AG04450 (cell line): ENCODE measurements around the gene CAMSAP2. TPM values are rescaled to one million over a fixed set of nuclear protein-coding genes. Genes with fewer than 3 reads are reported as not detected.

Experiments
- CTCF ChIA-PET: fragments of 300-600, 350-600 bp; formaldehyde crosslinking; extraction: SDS; loops from one replicate; lab custom pipeline; 2022; ENCODE audit warnings: antibody characterized with exemption, inconsistent platforms; lab: Charles Lee
- POLR2A ChIA-PET: fragments of 350-600 bp; formaldehyde crosslinking; extraction: SDS; loops from one replicate; lab custom pipeline; 2021; ENCODE audit warnings: antibody characterized with exemption, inconsistent platforms; lab: Yijun Ruan, JAX
- DNase-seq: peaks from one replicate; pipeline ENCODE4 v3.0.0-alpha.2; 2011; ENCODE audit warnings: low read depth, low spot score
- H3K27ac ChIP-seq: one replicate; pipeline ENCODE4 v1.5.1; 2012; ENCODE audit warnings: low read depth, low read length, control low read depth
- H3K27me3 ChIP-seq: one replicate; pipeline ENCODE4 v1.6.0; 2012; ENCODE audit warnings: low read length; ENCODE audit not compliant: control insufficient read depth, insufficient read depth
- H3K4me3 ChIP-seq: 2 replicates; pipeline ENCODE4 v1.5.1; 2011; ENCODE audit warnings: mild to moderate bottlenecking, low read depth, low read length, control low read depth
- H3K9me3 ChIP-seq: 2 replicates; pipeline ENCODE4 v1.5.1; 2012; ENCODE audit warnings: low read length; ENCODE audit not compliant: control insufficient read depth, insufficient read depth
- polyA plus RNA-seq: library from polyadenylated mRNA; depleted of rRNA; stranded (reverse); fragments of >200 nt; gene quantifications from 2 replicates; pipeline ENCODE4 v1.2.3, GENCODE V29; 2011
- TF ChIP-seq, protein P1 (sequence below): IDR thresholded peaks from 2 replicates; pipeline ENCODE4 v1.5.1; 2011; ENCODE audit warnings: low read depth, low read length, control low read depth, inconsistent platforms

CAMSAP2 gene
- polyA plus RNA-seq, 1 experiment, result 24.2 TPM

DNA sequence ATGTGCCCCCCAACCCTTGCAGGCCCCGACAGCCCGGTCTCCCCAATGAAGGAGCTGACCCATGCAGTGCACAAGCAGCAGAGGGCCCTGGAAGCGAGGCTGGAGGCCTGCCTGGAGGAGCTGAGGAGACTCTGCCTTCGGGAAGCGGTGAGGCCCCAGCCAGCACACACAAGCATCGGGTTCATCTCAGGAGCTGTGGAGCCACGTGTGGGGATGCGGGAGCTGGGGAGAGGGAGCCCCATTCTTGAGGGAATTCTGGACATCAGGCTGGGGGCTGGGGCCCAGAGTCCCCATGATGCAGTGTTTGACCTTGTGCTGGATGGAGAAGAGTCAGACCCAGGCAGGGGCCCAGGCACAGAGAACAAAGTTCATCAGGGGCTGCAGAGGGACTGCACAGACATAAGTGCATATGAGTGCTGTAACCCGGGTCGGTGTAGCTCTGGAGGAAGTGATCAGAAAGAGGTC is 160.8 kb downstream of the CAMSAP2 start:
- no peak for DNase-seq
- POLR2A ChIA-PET, result no interaction called here
- CTCF ChIA-PET, result no interaction called here
- H3K9me3 ChIP-seq, result no peaks in the 10 kb centered on the region; the same call in 1 of the 2 replicates
- H3K27me3 ChIP-seq, result peaks cover 30% of the 10 kb centered on the region
- H3K4me3 ChIP-seq, result no peak overlapping the region
- H3K27ac ChIP-seq, result no peak overlapping the region
- TF ChIP-seq, protein P1, sequence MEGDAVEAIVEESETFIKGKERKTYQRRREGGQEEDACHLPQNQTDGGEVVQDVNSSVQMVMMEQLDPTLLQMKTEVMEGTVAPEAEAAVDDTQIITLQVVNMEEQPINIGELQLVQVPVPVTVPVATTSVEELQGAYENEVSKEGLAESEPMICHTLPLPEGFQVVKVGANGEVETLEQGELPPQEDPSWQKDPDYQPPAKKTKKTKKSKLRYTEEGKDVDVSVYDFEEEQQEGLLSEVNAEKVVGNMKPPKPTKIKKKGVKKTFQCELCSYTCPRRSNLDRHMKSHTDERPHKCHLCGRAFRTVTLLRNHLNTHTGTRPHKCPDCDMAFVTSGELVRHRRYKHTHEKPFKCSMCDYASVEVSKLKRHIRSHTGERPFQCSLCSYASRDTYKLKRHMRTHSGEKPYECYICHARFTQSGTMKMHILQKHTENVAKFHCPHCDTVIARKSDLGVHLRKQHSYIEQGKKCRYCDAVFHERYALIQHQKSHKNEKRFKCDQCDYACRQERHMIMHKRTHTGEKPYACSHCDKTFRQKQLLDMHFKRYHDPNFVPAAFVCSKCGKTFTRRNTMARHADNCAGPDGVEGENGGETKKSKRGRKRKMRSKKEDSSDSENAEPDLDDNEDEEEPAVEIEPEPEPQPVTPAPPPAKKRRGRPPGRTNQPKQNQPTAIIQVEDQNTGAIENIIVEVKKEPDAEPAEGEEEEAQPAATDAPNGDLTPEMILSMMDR, result no peak

DNA sequence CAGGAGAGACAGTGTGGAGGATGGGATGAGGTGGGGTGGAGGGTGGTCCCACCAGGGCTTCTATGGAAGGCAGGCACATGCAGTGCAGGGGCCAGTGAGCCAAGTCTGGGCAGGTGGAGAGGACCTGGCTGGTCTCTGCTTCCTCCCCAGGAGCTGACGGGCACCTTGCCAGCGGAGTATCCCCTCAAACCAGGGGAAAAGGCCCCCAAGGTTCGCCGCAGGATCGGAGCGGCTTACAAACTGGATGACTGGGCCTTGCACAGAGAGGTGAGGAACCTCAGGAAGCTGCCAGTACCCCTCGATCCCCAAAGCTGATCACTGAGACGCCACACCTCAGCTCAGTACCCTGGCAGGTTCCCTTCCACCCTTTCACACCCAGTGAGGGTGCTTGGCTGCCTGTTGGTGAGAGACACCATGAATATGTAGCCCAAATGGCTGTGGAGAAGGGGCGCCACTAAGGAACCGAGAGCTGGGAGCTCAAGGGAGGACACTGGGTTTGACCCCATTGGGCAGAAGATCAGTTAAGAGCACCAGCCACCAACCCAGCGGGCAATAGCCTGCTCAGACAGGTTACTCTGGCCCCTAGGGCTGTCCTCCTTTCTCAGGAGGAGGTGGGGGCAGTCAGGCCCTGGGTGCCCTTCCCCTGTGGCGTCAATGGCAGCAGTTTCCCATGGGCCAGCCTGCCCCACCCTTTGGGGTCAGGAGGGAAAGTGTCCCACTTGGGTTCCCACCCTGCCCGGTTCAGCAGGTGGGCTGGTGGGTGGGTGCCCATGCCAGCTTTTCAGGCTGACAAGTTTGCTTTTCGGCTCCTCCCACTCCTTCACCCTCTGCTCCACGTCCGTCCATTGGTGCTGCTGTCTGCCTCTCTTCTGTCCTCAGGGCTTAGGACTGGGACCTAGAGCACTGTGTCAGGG is 161.5 kb downstream of the CAMSAP2 start:
- no peak for DNase-seq
- POLR2A ChIA-PET, result no interaction called here
- no peaks in the 10 kb centered on the region; the same call in 1 of the 2 replicates for H3K9me3 ChIP-seq
- CTCF ChIA-PET, result no interaction called here
- H3K27me3 ChIP-seq, result peaks cover 23% of the 10 kb centered on the region
- H3K27ac ChIP-seq, result no peak overlapping the region
- TF ChIP-seq, protein P1, result no peak
- no peak overlapping the region for H3K4me3 ChIP-seq

DNA sequence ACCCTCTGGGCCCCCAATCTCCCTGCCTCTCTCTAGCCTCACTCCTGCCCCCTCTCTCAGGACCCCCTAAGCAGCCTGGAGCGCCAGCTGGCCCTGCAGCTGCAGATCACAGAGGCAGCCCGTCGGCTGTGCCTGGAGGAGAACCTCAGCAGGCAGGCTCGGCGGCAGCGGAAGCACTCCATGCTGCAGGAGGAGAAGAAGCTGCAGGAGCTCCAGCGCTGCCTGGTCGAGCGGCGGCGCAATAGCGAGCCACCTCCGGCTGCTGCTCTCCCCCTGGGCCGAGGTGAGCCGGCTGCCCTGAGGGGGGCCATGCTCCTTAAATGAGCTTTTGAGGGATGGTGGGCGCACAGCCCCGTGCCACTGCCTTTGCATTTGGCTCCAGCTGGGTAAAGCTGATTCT is 162.2 kb downstream of the CAMSAP2 start:
- POLR2A ChIA-PET, result no interaction called here
- TF ChIP-seq, protein P1, result no peak
- no peak overlapping the region for H3K27ac ChIP-seq
- CTCF ChIA-PET, result no interaction called here
- H3K9me3 ChIP-seq, result no peaks in the 10 kb centered on the region
- no peak overlapping the region for H3K4me3 ChIP-seq
- no peak for DNase-seq
- H3K27me3 ChIP-seq, result peaks cover 19% of the 10 kb centered on the region

DNA sequence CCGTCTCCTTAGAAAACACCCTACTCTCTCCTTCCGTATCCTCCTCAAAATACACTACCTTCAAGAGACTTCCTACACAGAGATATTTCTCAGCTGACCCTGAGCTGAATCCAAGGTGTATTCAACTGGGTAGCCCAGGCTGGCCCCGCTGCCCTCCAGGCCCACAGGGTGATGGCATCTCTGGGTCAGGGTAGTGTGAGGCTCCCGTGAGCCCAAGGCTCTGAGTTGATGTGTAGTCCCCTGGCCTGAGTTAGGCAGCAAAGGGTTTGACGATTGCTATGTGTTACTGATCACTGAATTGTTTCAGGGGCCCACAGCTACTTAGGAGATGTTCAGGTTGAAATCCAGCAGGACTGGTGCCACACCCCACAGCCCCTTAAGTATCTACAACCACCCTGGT is 162.7 kb downstream of the CAMSAP2 start:
- no peak overlapping the region for H3K4me3 ChIP-seq
- peaks cover 16% of the 10 kb centered on the region for H3K27me3 ChIP-seq
- TF ChIP-seq, protein P1, result no peak
- POLR2A ChIA-PET, result no interaction called here
- no peak for DNase-seq
- no peaks in the 10 kb centered on the region for H3K9me3 ChIP-seq
- CTCF ChIA-PET, result no interaction called here
- H3K27ac ChIP-seq, result no peak overlapping the region

DNA sequence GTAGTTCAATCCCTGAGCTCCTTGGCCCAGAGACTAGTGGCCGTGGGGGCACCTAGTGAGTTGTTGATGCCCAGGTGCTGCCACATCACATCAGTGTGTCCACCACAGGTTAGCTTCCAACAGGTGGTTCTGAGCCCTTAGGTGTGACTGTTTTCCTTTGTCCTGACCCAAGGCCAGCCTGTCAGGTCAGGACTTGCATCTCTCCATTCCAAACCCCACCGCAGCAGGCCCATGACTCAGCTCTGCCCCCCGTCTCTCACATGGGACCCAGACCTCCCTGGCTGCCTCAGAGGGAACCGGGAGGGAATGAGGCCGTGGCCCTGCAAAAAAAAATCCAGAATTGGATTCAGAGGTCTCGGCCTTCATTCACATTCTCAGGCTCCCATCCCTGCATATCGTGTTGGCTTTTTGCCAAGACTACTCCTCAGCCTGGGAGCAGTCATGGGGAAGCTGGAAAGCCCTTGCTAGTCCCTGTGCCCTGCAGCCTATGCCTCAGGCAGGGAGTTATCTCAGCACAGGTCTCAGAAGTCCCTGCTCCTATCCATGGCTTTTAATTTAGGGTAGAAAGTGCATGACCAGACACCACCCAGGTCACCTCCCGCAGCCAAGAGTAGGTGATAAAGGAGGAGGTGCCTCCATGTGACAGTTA is 163.2 kb downstream of the CAMSAP2 start:
- TF ChIP-seq, protein P1, result no peak
- Histone ChIP-seq H3K9me3 (no peaks in the 10 kb centered on the region), H3K27ac (no peak overlapping the region), H3K4me3 (no peak overlapping the region), H3K27me3 (peaks cover 14% of the 10 kb centered on the region)
- ChIA-PET CTCF (no interaction called here), POLR2A (no interaction called here)
- no peak for DNase-seq
